Left lung (tissue), 10 donors: Measurements from ENCODE around the gene HDAC5. TPM values are rescaled to one million over a fixed set of nuclear protein-coding genes. Genes with fewer than 3 reads are reported as not detected.
A peak's percentile ranks its signal among the peaks of the same experiment; 100 is the strongest.
"Not testable (repeated sequence)": the region's sequence is repeated elsewhere in the genome, so short reads cannot be mapped to it uniquely, and the experiment has no call there.

ENCODE experiments used
- ATAC-seq: fragments of 200-7000 bp; cut with Tn5 transposase; one replicate; pipeline ENCODE4 v1.9.1; 2020; ENCODE audit warnings: moderate library complexity
- DNase-seq, 4 donors: peaks; one replicate each; pipeline ENCODE4 v3.0.0-alpha.2; 2013 to 2020
- H3K27ac ChIP-seq, 2 donors: fragments of 200-600 bp; sonication (generic) in 1 of 2; one replicate each; pipeline versions ENCODE4 v1.5.0 to v1.8.0; 2020 to 2021
- H3K27me3 ChIP-seq, 2 donors: fragments of 200-600 bp; sonication (generic) in 1 of 2; one replicate each; pipeline versions ENCODE4 v1.5.0 to v1.8.0; 2020 to 2021
- H3K36me3 ChIP-seq, 2 donors: fragments of 200-600 bp; sonication (generic) in 1 of 2; one replicate each; pipeline versions ENCODE4 v1.5.0 to v1.8.0; 2020 to 2021
- H3K4me1 ChIP-seq, 2 donors: fragments of 200-600 bp; one replicate each; pipeline ENCODE4 v1.8.0; 2021
- H3K4me3 ChIP-seq, 2 donors: fragments of 200-600 bp; sonication (generic) in 1 of 2; one replicate each; pipeline versions ENCODE4 v1.5.0 to v1.8.0; 2020 to 2021; ENCODE audit warnings: mild to moderate bottlenecking in 1 of 2
- H3K9me3 ChIP-seq, 2 donors: fragments of 200-600 bp; sonication (generic) in 1 of 2; one replicate each; pipeline versions ENCODE4 v1.5.0 to v1.8.0; 2020 to 2021
- CTCF ChIP-seq, 2 donors: fragments of 200-600 bp; sonication (generic) in 1 of 2; IDR thresholded peaks; one replicate each; pipeline versions ENCODE4 v1.5.0 to v1.8.0; 2021; ENCODE audit warnings: antibody characterized with exemption in 2 of 2
- intact Hi-C, 2 donors: fragments of 100-400 bp; cut with DNase I; formaldehyde crosslinking; loops; one replicate each; pipeline versions ENCODE4 v1.11.2 to v1.14.2; 2022
- polyA plus RNA-seq, 6 donors: library from polyadenylated mRNA; unstranded; fragments of 120-200 nt; gene quantifications; one replicate each; pipeline ENCODE4 v1.2.1, GENCODE V29; 2013; ENCODE audit not compliant: insufficient read length in 6 of 6
- total RNA-seq, 2 donors: library from RNA; stranded (reverse); fragmentation: NEBNext Ultra II Directional; extraction: Animal tissue kit (Norgen Biotek cat#: 25700); gene quantifications; one replicate each; pipeline ENCODE4 v1.2.1, GENCODE V29; 2021
- donor health status: DM: no; HTN: yes; CAD: no.
- donor health status: DM: no; HTN: no; CAD: no.

The HDAC5 gene
- total and polyA plus RNA-seq, 8 donors: 28.0 to 61.4 (median 57.5) TPM

DNA sequence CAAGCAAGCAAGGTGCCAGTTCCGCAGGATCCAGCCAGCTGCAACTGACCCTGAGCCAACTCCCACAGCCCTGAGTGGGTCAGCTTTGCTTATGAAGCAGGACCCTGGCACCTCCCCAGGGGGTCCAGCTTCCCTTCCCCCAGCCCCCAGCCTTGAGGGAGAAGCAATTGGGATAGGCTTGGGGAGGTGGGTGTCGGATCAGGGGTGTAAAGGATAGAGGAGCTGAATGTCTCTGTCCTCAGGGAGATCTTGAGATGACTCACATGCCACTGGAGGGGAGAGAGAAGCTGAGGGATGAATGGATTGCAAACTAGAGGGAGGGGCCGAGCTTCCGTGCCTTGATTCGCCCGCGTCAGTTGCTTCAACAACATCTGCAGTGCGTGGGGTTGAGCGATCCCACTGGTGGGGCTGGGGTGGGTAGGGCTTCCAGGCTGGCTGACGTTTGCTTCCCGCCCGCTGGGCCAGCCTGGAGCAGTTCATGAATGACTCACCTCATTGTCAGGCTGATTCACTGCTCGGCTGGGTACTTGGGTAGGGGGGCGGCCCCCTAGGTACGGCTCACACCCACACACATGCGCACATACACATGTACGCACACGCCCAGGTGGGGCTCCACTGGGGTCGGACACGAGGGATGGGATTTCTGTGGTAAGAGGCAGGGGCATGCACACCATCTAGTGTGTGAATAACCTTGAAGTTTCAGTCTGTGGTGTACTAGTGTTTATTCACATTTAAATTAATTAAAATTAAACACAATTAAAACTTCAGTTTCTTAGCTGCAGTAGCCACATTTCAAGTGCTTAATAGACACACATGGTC, 14.7 kb upstream of the HDAC5 start:
- Histone ChIP-seq H3K4me1 (peaks cover 4 to 30% of the 10 kb centered on the region in 2 donors), H3K9me3 (no peaks in the 10 kb centered on the region), H3K36me3 (no peaks in the 10 kb centered on the region), H3K4me3 (no peak overlapping the region), H3K27me3 (peaks cover 0 to 15% of the 10 kb centered on the region in 2 donors), H3K27ac (peak overlapping the region; percentile 51 to 53)
- DNase-seq (peak in 3 of 4 donors; percentile 74 to 90 (median 88)), ATAC-seq (peak; percentile 90)
- TF ChIP-seq CTCF (IDR thresholded peaks at IDR 0.05): no peak
- intact Hi-C loops: no loop called here

GRCh38 chr17:44134752-44135568, 11.5 kb upstream of the HDAC5 start:
- intact Hi-C loops: no loop called here
- no peak overlapping the region for H3K4me3 ChIP-seq
- no peaks in the 10 kb centered on the region for H3K9me3 ChIP-seq
- no peak for ATAC-seq
- H3K36me3 ChIP-seq: no peaks in the 10 kb centered on the region
- no peak for TF ChIP-seq CTCF (IDR thresholded peaks at IDR 0.05)
- H3K27me3 ChIP-seq: peaks cover 0 to 15% of the 10 kb centered on the region in 2 donors
- H3K4me1 ChIP-seq: peaks cover 0 to 15% of the 10 kb centered on the region in 2 donors
- no peak for DNase-seq
- no peak overlapping the region for H3K27ac ChIP-seq

GRCh38 chr17:44133918-44134476, 10.6 kb upstream of the HDAC5 start:
- Histone ChIP-seq H3K4me1 (peaks cover 0 to 15% of the 10 kb centered on the region in 2 donors), H3K27ac (no peak overlapping the region), H3K27me3 (peaks cover 0 to 13% of the 10 kb centered on the region in 2 donors), H3K4me3 (no peak overlapping the region), H3K36me3 (no peaks in the 10 kb centered on the region), H3K9me3 (no peaks in the 10 kb centered on the region)
- DNase-seq (peak in 1 of 4 donors; percentile 21), ATAC-seq (no peak)
- TF ChIP-seq CTCF (IDR thresholded peaks at IDR 0.05): no peak
- intact Hi-C loops: no loop called here

DNA sequence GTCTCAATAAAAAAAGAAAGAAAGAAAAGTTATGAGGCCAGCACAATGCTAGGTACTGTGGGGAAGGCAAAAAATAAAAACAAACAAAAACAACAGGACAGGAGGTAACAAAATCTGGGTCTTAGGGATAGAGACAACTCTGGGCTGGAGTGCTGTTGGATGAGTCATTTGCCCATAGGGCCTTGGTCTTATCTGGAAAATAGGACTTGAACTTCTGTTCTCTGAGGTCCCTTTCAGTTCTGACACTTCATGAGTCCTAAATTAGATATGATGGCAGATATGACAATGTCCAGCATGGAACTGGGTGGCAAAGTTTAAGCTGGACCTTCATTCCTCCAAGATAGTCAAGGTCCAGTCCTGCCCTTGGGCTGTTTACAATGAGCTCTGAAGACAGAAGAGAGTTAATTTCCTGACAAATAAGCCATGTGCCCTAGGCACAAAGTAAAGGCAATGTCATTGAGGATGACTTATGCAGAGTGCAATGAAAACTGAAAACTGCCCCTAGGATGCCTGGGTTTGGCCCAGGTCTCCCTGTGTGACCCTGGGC, 8.9 kb upstream of the HDAC5 start:
- H3K27ac ChIP-seq: no peak overlapping the region
- H3K4me3 ChIP-seq: no peak overlapping the region
- no peaks in the 10 kb centered on the region for H3K27me3 ChIP-seq
- H3K36me3 ChIP-seq: no peaks in the 10 kb centered on the region
- peaks cover 0 to under 1% of the 10 kb centered on the region in 2 donors for H3K4me1 ChIP-seq
- H3K9me3 ChIP-seq: no peaks in the 10 kb centered on the region
- intact Hi-C loops: no loop called here
- DNase-seq (no peak), ATAC-seq (no peak)
- no peak for TF ChIP-seq CTCF (IDR thresholded peaks at IDR 0.05)

DNA sequence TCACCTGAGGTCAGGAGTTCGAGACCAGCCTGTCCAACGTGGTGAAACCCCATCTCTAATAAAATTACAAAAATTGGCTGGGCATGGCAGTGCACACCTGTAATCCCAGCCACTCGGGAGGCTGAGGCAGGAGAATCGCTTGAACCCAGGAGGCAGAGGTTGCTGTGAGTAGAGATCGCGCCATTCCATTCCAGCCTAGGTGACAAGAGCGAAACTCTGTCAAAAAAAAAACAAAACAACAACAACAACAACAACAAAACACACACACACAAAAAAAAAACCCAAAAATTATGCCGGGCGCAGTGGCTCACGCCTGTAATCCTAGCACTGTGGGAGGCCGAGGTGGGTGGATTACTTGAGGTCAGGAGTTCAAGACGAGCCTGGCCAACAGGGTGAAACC, 7.9 kb upstream of the HDAC5 start:
- H3K4me1 ChIP-seq, H3K36me3 ChIP-seq, H3K27ac ChIP-seq, H3K27me3 ChIP-seq, intact Hi-C loops, ATAC-seq, DNase-seq, H3K9me3 ChIP-seq, H3K4me3 ChIP-seq: not testable (repeated sequence)
